AG09309 (cell line): ENCODE data around the gene RBFOX2.
"Not testable (repeated sequence)": the region's sequence is repeated elsewhere in the genome, so short reads cannot be mapped to it uniquely, and the experiment has no call there.

Experiments
- DNase-seq: peaks from one replicate; pipeline ENCODE4 v3.0.0-alpha.2; 2010; ENCODE audit warnings: low read depth
- H3K4me3 ChIP-seq: 2 replicates; pipeline ENCODE4 v1.5.1; 2011; ENCODE audit warnings: mild to moderate bottlenecking, low read depth, low read length, moderate library complexity; ENCODE audit not compliant: control insufficient read depth
- CTCF ChIP-seq: IDR thresholded peaks from 2 replicates; pipeline ENCODE4 v1.5.1; 2011; ENCODE audit warnings: mild to moderate bottlenecking, low read depth, low read length, inconsistent platforms; ENCODE audit not compliant: insufficient read depth, control insufficient read depth; ENCODE audit errors: missing control alignments

The RBFOX2 gene

DNA sequence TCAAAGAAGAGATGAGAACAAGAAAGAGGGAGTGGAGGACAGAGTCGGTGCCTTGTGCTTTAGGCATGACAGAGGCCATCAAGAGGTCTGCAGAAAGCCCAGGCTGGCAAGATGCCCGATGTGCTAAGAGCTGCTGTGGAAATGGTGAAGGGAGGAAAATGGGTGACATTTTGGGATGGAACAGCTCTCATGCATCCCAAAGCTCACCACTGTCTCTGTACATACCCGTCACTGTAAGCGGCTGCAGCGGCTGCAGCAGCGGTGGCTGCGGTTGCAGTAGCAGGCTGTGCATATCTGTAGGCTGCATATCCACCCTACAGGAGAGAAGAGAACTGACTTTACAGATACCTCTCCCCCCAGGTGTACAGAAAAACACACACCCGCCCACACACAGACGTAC, 282.4 kb downstream of the RBFOX2 start:
- no peak for DNase-seq
- TF ChIP-seq CTCF: no peak
- no peak overlapping the region for H3K4me3 ChIP-seq

GRCh38 chr22:35743326-35743860, 285.2 kb downstream of the RBFOX2 start:
- DNase-seq: no peak
- TF ChIP-seq CTCF: no peak
- H3K4me3 ChIP-seq: no peak overlapping the region

GRCh38 chr22:35742342-35743100, 286.1 kb downstream of the RBFOX2 start:
- TF ChIP-seq CTCF: no peak
- DNase-seq: peak; percentile 46
- no peak overlapping the region for H3K4me3 ChIP-seq

- TF ChIP-seq CTCF: no peak
- no peak overlapping the region for H3K4me3 ChIP-seq
- no peak for DNase-seq
Measured at GRCh38 chr22:35740616-35741015, 288.0 kb downstream of the RBFOX2 start.

- DNase-seq: no peak
- TF ChIP-seq CTCF: no peak
- no peak overlapping the region for H3K4me3 ChIP-seq
Measured at GRCh38 chr22:35739931-35740380, 288.7 kb downstream of the RBFOX2 start.

- H3K4me3 ChIP-seq: no peak overlapping the region
- TF ChIP-seq CTCF: peak; percentile 26
- no peak for DNase-seq
Measured at GRCh38 chr22:35739076-35739930, 289.3 kb downstream of the RBFOX2 start.

GRCh38 chr22:35737886-35738285, 290.7 kb downstream of the RBFOX2 start:
- DNase-seq: not testable (repeated sequence)

More at GRCh38 chr22:35737886-35738285, 290.7 kb downstream of the RBFOX2 start:
- H3K4me3 ChIP-seq: not testable (repeated sequence)
